HG03196 (cell line): ENCODE measurements around the gene ORM2.

Experiments
- ATAC-seq: cut with Tn5 transposase; IDR thresholded peaks from one replicate; pipeline ENCODE4 v1.9.1; 2021; ENCODE audit not compliant: unreplicated experiment

Gene ORM2

DNA sequence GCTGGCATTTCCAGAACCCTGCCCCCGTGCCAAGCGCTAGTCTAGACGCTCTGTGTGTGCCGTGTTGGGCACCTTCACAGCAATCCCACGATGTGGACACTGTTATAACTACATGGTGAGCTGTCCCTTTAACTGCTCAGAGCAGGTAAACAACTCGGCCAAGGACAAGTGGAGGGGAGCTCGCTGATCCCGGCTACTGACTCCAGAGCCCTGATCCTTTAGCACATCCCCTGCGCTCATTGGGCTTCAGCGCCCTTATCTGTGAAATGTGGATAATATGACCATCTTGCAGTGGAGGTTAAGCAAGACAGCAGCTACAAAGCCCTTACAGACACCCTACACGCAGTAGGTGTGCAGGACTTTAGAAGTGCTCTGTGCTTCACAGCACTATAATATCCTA lies 16.5 kb downstream of the ORM2 start:
- no peak for ATAC-seq

DNA sequence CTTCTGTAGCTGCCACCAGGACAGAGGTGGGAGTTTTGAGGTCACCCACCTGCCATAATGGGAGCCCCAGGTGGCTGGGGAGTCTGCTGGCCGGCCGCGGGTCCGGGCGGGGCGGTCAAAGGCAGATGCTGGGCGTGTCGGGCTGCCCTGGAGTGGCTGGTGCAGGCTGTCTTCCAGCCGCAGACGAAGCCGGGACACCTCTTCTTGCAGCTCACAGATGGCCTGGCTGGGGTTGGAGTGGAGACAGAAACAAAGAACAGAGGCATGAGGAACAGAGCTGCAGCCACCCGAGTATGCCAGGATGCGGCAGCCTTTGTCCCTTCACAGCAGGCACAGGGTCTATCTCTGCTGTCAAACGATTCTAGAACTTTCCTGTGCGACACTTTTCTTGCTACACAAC lies 18.0 kb downstream of the ORM2 start:
- ATAC-seq: no peak

DNA sequence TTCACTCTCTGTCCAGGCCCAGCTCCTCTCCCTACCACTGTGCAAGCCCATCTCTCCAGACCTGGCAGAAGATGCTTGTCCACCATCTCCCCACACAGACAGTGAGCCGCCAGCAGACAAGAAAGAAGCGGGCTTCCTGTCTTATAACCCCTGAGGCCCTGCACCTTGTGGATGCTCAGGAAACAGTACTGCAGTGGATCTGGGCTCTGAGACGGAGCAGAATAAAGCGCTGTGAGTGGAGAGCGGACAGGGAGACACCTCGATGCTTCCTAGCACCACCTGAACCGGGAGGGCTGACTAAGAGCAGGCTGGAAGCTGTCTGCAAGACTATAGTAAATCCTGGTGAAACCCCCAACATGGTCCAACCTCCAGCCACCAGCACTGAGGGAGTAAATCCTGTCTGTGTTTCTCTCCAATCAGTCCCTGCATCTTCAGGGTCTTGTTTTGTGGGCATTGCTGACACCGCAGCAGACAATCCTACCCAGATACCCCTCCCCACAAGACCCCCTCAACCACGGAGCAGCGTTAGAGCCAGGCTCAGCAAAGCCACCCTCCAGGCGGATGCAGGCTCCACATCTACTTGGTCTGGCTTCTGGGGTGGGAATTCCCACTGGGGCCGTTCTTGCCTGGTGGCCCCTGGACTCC lies 18.7 kb downstream of the ORM2 start:
- no peak for ATAC-seq

DNA sequence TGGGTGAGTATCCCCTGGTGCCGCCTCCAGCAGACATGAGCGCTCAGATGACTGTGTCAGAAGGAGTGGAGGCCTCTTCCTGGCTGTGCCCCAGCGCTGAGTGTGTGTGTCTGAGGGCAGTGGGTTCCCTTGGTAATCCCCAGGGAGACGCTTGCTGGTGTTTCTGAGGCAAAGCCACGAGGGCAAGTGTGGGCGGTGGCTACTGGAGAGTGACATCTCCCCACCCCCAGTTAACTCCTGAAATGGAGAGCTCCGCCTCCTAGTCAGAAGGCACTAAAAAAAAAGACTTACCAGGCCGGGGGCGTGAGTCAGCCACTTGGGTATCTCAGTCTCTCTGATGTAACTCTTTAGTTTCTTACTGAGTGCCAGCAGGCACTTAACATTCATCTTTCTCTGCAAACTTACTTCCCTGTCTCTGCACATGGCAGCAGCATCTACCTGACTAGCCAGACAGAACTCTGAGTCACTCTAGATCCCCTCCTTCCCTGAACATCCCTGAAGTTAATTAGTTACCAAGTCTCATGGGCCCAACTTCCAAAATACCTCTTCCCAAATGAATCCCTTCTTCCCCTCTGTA lies 19.3 kb downstream of the ORM2 start:
- ATAC-seq: peak; percentile 92

DNA sequence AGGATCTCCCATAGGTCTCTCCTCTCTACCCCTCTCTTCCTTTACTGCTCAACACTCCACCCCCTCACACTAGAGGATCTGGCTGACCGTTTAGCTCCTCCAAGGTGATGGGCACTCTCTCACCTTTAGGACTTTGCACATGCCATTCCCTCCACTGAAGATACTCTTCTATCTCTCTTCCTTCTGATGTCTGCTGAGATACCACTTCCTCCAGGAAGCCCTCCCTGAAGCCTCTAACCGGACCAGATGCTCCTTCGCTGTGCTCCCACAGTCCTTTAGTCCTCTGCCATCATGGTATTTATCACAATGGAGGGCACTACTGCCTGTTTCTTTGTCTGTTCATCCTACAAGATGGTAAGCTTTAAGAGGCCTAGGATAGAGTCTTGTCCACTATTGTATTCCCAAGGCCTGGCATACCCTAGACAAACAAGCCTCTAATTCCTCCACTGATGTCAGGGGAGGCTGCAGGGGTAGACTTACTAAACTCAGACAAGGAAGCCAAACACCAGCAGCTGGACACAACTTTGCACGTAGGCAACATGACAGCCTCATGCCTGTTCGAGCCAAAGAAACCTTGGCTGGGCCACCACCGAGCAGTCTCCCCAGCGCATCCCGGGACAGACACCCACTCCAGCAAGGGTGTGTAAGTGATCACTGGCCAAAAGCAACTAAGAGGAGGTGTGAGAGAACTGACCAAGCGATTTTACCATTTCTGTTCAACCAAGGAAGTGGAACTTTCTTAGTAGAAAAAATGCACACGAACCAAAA lies 20.2 kb downstream of the ORM2 start:
- no peak for ATAC-seq

DNA sequence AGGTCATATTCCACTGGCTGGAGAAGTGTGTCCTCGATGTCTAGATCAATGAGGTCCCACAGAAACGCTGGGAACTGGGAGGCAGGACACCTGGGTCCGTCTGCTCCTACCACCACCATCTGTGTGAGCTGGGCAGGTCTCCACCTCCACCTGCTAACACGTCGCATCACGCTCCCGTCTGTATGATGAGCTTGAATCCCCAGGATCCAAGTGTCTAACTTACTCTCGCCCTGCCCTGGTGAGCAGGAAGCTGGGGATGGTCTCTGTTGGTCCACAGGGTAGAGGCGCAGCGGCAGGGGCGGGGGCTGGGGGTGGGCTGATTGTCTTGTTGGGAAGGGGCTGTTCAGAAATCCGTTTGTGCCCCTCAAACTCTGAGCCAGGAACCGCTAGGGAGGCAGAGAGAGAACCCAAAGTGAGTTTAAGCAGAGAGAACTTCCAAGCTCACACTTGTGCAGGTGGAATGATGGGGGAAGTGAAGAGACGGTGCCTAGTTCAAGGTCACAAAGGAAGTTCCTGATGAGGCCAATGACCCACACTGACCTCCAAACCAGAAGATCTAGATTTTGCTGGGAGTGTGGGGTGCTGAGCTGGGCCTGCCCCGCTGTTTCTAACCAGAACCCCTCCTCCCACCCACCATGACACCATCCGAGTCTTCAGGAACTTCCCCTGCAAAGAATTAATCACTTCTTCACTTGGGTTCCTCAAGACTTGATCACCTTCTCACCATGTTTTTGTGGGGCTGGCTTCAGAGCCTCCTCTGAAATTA lies 21.1 kb downstream of the ORM2 start:
- no peak for ATAC-seq

DNA sequence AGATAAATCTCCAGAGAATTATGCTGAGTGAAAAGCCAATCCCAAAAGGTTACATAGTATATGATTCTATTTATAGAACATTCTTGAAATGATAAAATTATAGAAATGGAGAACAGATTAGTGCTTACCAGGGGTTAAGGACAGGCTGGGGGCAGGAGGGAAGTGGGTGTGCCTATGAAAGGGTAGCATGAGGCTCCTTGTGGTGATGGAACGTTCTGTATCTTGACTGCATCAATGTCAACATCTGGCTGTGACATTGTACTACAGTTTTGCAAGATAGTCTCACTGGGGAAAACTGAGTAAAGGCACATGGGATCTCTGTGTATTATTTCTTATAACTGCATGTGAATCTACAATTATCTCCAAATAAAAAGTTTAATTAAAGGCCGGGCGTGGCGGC lies 22.3 kb downstream of the ORM2 start:
- no peak for ATAC-seq

DNA sequence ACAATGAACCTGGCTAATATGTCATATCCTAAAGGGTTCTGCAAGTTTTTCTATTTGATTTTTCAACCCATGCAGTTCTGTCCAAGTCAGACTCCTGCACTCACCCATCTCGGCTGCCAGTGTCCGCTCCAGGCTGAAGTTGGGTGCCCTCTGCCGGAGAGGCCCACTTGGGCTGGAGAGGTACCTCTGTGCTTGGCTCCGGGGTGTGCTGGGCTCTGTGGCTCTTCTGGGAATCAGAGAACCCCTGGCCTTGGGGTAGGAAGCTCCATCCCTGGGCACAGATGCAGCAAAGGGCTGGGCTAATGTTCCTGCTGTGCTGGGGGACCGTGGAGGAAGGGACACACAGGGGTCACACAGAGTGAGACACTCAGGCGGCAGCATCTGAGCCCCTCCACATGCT lies 26.2 kb downstream of the ORM2 start:
- ATAC-seq: no peak

DNA sequence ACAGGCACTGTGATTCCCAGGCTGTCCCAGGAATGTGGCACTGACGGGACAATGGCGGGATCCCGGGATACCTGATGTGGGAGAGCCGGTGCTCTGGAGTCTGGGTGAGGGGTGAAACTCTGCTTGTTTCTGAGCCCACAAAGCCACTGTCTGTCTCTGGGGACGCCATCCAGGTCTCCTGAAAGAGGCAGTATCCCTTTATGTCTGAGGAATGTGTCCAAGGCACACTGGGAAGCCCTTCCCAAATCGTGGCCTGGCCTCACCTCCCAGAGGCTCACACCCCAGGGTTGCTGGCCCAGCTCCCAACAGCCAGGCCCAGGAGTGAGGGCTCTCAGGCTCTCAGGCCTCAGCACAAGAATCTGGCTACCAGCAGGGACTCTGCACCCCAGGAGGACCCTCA lies 27.1 kb downstream of the ORM2 start:
- no peak for ATAC-seq

DNA sequence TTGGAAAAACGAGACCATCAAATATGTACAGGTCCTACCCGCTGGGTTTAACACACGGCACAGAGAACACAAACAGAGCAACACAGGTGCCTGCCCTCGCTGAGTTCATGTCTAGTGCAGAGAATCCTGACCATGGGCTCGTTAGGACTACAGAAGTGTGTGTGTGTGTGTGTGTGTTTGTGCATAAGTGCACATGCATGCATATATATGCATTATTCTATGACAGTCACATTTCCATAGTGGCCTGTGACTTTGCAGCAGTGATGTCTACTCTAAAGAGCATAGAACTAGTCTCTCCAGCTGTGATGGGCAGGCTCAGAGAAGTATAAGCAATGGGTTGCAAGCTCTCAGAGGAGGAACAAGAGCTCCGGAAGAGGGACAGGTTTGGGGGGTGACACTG lies 27.7 kb downstream of the ORM2 start:
- ATAC-seq: no peak

DNA sequence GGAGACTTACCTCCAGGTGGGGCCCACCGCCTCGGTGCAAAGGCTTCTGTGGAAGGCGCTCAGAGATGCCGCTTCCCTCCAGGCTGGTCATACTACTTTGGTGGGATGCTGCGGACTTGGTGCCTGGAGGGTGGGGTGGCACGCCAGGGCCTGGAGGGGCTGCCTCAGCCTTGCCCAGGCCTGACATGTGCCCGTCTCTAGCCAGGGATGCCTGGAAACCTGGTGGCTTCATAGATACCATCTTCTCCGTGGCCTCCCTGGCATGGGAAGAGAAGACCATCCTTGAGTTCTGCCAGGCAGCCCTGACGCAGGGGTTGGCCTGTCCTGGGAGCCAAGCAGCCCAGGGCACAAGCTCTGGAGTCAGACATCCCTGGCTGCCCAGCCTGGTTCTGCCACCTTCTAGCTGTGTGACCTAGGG lies 28.3 kb downstream of the ORM2 start:
- no peak for ATAC-seq

DNA sequence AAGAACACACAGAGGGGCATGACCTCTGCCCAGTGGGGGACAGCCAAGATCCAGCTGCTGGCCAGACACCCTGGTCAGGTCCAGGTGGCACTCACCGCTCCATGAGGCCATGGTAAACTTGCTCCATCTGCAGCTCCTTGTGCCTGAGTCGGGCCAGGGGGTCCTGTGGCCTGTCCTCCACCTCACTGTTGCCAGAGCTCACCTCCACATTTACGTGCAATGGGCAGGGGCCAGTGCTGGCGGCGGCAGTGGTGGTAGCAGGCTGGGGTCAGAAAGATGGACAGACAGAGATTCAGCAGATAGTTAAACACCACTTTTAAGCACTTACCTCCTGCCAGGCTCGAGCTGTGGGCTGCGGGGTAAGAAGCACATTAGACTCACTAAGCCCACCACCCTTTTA lies 30.1 kb downstream of the ORM2 start:
- no peak for ATAC-seq

DNA sequence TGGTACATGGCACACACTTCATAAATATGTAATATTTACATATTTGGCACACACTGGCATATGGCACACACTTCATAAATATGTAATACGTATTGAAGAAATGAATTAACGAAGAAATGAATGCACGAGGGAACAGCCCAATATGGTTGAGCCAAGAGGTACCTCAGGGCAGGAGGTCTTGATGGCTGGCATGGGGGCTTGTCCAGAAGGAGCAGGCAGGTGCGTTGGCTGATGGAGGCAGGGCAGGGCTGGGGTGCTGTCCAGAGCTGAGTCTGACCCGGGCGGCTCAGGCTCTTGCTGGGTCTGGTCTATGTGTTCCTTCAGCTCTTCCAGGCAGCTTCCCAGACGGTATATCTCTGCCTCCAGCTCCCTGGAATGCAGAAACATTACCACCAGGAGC lies 31.9 kb downstream of the ORM2 start:
- ATAC-seq: no peak

DNA sequence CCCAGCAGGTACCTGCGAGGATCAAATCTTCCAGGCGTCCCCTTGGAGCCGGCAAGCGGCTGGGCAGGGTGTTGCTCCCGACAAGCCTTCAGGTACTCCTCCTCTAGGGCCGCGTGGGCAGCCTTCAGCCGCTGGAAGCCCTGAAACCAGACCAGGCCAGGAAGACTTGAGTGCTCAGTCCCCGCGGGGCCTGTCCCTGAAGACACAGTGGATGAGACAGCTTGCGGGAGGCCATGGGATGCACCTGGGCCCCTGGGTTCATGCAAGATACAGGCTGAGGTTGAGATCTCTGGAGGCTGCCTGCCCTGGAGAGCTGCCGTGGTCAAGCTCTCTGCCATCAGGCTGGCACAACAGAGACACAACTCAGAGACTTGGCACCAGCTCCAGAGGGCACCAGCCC lies 32.7 kb downstream of the ORM2 start:
- ATAC-seq: no peak

DNA sequence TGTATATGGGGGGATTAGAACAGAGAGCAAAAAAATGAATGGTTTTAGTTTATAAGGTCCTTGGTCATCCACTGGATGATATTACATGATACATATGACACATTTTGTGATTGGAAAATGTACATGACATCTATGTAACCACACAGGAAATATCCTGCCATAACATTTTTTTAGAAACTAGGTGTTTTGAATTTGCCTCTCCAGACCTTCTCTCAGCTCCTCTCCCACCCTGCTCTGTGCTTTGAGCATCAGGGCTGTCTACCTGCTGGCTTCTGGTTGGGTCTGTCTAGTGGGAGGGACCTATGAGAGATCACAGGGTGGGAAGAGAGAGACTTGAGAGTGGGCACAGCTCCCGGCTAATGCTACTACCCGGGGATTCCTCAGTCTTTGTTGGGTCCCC lies 33.8 kb downstream of the ORM2 start:
- no peak for ATAC-seq

DNA sequence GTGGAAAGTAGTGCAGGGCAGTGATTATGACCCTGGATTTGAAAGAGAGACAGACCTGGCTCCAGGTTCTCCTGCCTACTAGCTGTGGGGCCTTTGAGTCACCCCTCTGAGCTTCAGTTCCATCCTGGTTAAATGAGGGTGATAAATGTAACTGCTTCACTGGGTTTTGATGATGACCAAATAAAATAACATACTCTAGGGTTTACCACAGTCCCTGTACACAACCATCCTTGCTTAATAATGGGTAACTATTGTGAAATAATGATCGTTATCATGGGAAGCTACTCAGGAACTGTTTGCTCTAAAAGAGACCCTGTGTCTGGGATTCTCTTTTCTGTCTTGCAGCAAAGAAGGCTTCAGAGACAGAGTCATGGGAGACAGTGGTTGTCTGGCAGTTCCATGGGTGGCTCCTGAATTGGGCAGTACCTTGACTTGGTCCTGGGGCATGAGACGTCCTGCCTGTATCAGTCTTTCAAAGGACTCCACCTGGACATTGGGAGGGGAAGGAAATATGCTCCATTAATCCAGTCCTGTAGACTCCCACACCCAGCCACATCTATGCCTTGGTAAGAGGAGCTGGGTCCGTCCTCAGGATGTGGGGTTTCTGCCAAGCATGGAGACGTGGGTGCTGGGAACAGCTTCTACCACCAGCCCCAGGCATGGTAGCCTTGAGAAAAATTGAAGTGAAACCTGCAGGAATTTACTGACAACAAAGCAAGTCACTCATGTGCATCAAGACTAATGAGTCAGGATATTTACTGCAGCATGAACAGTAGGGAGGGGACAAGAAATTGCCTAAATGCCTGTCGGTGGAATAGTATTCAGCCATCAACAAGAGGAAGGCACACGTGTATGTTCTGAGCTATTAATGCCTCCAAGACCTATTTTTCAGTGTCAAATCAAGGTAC lies 34.7 kb downstream of the ORM2 start:
- ATAC-seq: no peak

DNA sequence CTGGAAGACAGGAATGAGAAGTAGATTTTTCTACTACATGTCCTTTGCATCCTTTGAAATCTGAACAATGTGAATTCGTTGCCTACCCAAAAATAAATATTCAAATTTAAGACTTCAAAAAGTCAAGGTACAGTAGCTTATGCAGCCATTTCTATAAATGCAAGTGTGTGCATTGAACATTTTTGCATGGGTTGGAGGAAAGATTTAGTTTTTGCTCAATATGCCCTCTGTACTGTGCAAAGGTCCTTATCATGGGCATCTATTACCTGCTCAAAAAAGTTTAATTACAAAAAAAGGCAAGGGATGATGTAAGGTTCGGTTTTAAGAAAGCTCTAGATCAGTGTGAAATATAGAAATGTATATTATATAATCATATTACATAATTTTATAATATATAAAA lies 35.5 kb downstream of the ORM2 start:
- no peak for ATAC-seq

DNA sequence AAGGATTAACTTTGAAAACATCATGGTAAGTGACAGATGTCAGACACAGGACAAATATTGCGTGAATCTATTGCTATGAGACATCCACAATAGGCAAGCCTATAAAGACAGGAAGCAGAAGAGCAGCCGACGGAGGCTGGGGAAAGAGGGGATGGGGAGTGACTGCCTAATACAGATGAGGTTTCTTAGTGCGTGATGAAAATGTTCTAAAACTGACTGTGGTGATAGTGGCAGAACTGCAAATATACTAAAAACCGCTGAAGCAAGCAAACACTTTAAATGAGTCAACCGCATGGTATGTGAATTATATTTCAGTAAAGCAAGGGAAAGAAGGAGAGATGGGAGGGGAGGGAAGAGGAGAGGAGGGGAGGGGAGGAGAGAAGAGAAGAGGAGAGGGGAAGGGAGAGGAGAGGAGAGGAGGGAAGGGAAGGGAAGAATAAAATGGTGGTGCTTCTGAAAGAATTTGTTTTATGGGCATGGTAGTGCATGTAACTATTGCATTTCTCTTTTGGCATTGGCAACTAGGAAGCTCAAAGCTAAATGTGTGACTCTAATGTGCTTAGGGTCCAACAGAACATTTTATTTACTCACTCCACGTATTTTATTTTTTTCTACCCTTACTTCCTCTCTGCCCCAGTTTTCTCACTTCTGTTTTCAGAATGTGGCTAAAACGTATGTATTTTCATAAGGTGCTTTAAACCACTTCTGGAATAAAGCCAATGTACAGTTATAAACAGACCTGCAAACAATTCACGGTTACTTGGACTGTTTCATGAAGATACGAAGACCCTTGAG lies 36.9 kb downstream of the ORM2 start:
- peak; percentile 45 for ATAC-seq

DNA sequence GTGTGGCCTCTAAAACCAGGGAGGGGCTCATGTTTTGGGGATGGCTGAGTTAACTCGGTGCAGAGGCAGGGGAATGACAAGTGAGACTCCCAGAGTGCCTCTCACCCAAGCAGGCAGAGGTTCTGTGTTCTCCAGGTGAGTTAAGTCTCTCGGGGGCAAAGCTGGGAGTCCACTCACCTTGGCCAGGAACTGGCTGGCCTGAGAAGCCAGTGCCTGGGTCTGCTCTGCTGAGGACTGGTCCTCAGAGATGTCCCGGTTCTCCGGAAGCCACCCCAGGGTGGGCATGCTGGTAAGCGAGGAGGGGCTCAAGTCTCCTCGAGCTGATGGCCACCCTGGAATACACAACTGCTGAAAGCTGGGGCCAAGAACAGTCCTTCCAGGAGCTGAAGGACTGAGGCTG lies 37.7 kb downstream of the ORM2 start:
- no peak for ATAC-seq
